RWPE2 (cell line): ENCODE results near the gene TRIM26.

Source experiments
- ATAC-seq: fragments of 200-7000 bp; cut with Tn5 transposase; 3 replicates; pipeline ENCODE4 v1.9.1; 2021; ENCODE audit warnings: low read depth
- DNase-seq: peaks from one replicate; pipeline ENCODE4 v3.0.0-alpha.2; 2020; ENCODE audit warnings: low spot score
- H3K27ac ChIP-seq: fragments of 450-650 bp; 2 replicates; pipeline ENCODE4 v1.5.1; 2017; ENCODE audit warnings: mild to moderate bottlenecking; ENCODE audit not compliant: poor library complexity, severe bottlenecking
- H3K27me3 ChIP-seq: fragments of 250-450 bp; sonication (Bioruptor Pico); 2 replicates; pipeline ENCODE4 v1.5.1; 2021; ENCODE audit warnings: mild to moderate bottlenecking, moderate library complexity; ENCODE audit not compliant: insufficient read depth, poor library complexity, severe bottlenecking
- H3K36me3 ChIP-seq: fragments of 250-450 bp; sonication (Bioruptor Pico); 2 replicates; pipeline ENCODE4 v1.5.1; 2020; ENCODE audit warnings: low read depth, mild to moderate bottlenecking, moderate library complexity
- H3K4me1 ChIP-seq: fragments of 250-450 bp; sonication (Bioruptor Pico); 2 replicates; pipeline ENCODE4 v1.5.1; 2021; ENCODE audit warnings: mild to moderate bottlenecking, moderate library complexity; ENCODE audit not compliant: insufficient read depth, poor library complexity, severe bottlenecking
- H3K4me3 ChIP-seq: fragments of 250-450 bp; sonication (Bioruptor Pico); 2 replicates; pipeline ENCODE4 v1.5.1; 2021; ENCODE audit warnings: mild to moderate bottlenecking, moderate library complexity; ENCODE audit not compliant: severe bottlenecking
- H3K9me3 ChIP-seq: fragments of 250-450 bp; sonication (Bioruptor Pico); 2 replicates; pipeline ENCODE4 v1.5.1; 2021; ENCODE audit warnings: mild to moderate bottlenecking, moderate library complexity; ENCODE audit not compliant: severe bottlenecking
- CTCF ChIP-seq: fragments of 450-650 bp; IDR thresholded peaks from one replicate; pipeline ENCODE4 v1.5.1; 2017; ENCODE audit warnings: mild to moderate bottlenecking, moderate library complexity; ENCODE audit not compliant: poor library complexity, severe bottlenecking

TRIM26 gene

DNA sequence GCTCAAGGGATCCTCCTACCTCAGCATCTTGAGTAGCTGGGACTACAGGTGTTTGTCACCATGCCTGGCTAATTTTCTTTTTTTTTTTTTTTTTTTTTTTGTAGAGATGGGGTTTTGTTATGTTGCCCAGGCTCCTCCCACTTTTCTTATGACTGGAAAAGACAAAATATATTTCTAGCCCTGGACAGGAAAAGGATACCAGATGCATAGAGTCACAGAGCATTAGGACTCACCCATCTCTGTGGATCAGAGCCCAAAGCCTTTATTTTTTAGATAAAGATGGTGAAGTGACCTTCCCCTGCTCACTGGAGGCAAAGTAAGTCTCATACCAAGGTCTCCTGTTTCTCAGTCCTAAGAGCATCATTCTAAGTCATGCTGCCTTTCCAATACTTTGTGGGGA lies 55.6 kb downstream of the TRIM26 start:
- ATAC-seq (no peak), DNase-seq (no peak)
- peaks cover 23% of the 10 kb centered on the region for H3K4me1 ChIP-seq

GRCh38 chr6:30156774-30157173 lies 56.4 kb downstream of the TRIM26 start:
- ATAC-seq (no peak), DNase-seq (no peak)
- no peak for TF ChIP-seq CTCF
- Histone ChIP-seq H3K4me3 (no peak overlapping the region), H3K27me3 (no peaks in the 10 kb centered on the region), H3K36me3 (no peaks in the 10 kb centered on the region), H3K27ac (peak overlapping the region; percentile 59), H3K9me3 (no peaks in the 10 kb centered on the region), H3K4me1 (peaks cover 23% of the 10 kb centered on the region)

More for the DNA sequence above, 55.6 kb downstream of the TRIM26 start:
- no peak for TF ChIP-seq CTCF
- no peaks in the 10 kb centered on the region for H3K27me3 ChIP-seq
- no peak overlapping the region for H3K27ac ChIP-seq
- no peaks in the 10 kb centered on the region for H3K9me3 ChIP-seq
- H3K36me3 ChIP-seq: no peaks in the 10 kb centered on the region
- H3K4me3 ChIP-seq: no peak overlapping the region

DNA sequence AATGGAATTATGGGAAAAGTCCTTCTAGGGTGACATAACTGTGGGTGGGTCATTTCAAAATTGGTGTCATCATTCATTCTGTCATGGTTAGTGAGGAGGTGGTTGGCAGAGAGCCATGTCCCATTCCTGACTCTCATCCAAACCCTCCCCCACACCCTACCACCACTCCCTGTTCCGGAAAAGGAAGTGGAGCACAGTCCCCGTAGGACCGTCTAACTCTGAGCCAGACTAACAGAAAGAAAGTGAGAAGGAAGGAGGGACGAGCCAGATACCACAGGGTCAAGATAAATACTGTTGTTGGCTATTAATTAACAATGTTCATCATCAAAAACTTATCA lies 57.0 kb downstream of the TRIM26 start:
- ATAC-seq (peak; percentile 68), DNase-seq (no peak)
- no peaks in the 10 kb centered on the region for H3K9me3 ChIP-seq
- H3K27me3 ChIP-seq: no peaks in the 10 kb centered on the region
- H3K4me3 ChIP-seq: no peak overlapping the region
- H3K36me3 ChIP-seq: no peaks in the 10 kb centered on the region
- TF ChIP-seq CTCF: no peak
- H3K27ac ChIP-seq: peak overlapping the region; percentile 59
- H3K4me1 ChIP-seq: peaks cover 23% of the 10 kb centered on the region

- peaks cover 23% of the 10 kb centered on the region for H3K4me1 ChIP-seq
These were observed 57.5 kb downstream of the TRIM26 start for GRCh38 chr6:30155520-30156261.

More at GRCh38 chr6:30155520-30156261, 57.5 kb downstream of the TRIM26 start:
- no peak for DNase-seq
- no peaks in the 10 kb centered on the region for H3K36me3 ChIP-seq
- H3K4me3 ChIP-seq: no peak overlapping the region
- no peak for TF ChIP-seq CTCF
- no peaks in the 10 kb centered on the region for H3K27me3 ChIP-seq
- H3K9me3 ChIP-seq: no peaks in the 10 kb centered on the region
- peak overlapping the region; percentile 59 for H3K27ac ChIP-seq
- ATAC-seq: no peak
